Kidney (tissue), 14 donors: Measurements from ENCODE around the gene GPC6. TPM values are rescaled to one million over a fixed set of nuclear protein-coding genes. Genes with fewer than 3 reads are reported as not detected.

Experiments used
- DNase-seq, 5 donors: peaks; one replicate each; pipeline ENCODE4 v3.0.0-alpha.2; 2013 to 2020
- FAIRE-seq: peaks from 2 replicates; lab custom pipeline; 2012; peaks lifted over from hg19 to GRCh38; lab: Jason Lieb, UNC
- H3K27ac ChIP-seq, 2 donors: one replicate each; pipeline ENCODE4 v1.7.0; 2013; ENCODE audit warnings: low read depth in 2 of 2, low read length in 2 of 2, inconsistent platforms in 1 of 2
- H3K27me3 ChIP-seq: one replicate; pipeline ENCODE4 v1.7.1; 2013; ENCODE audit warnings: low read length, inconsistent platforms; ENCODE audit not compliant: control insufficient read depth, insufficient read depth
- H3K36me3 ChIP-seq, 3 donors: one replicate each; pipeline versions ENCODE4 v1.7.0 to v1.7.1; 2013; ENCODE audit warnings: low read length in 3 of 3, control low read depth in 1 of 3, inconsistent platforms in 1 of 3; ENCODE audit not compliant: insufficient read depth in 3 of 3, control insufficient read depth in 2 of 3
- H3K4me1 ChIP-seq, 3 donors: one replicate each; pipeline versions ENCODE4 v1.7.0 to v1.7.1; 2013; ENCODE audit warnings: low read length in 3 of 3, inconsistent platforms in 1 of 3, low read depth in 1 of 3; ENCODE audit not compliant: control insufficient read depth in 2 of 3, insufficient read depth in 2 of 3
- H3K4me3 ChIP-seq, 3 donors: one replicate each; pipeline versions ENCODE4 v1.7.0 to v1.8.1; 2013; ENCODE audit warnings: low read length in 3 of 3, control low read depth in 1 of 3, inconsistent platforms in 1 of 3
- H3K9ac ChIP-seq, 3 donors: one replicate each; pipeline versions ENCODE4 v1.7.0 to v1.7.1; 2013; ENCODE audit warnings: low read length in 3 of 3, control low read depth in 1 of 3, inconsistent platforms in 1 of 3
- H3K9me3 ChIP-seq, 3 donors: one replicate each; pipeline versions ENCODE4 v1.7.0 to v1.7.1; 2013; ENCODE audit warnings: low read length in 3 of 3, control low read depth in 1 of 3, inconsistent platforms in 1 of 3; ENCODE audit not compliant: control insufficient read depth in 2 of 3, insufficient read depth in 1 of 3
- CTCF ChIP-seq: IDR thresholded peaks from 3 replicates; pipeline ENCODE4 v1.5.1; 2012; ENCODE audit warnings: mild to moderate bottlenecking, moderate library complexity, borderline replicate concordance; ENCODE audit not compliant: insufficient read depth; ENCODE audit errors: extremely low read depth
- intact Hi-C: fragments of 100-400 bp; cut with DNase I; formaldehyde crosslinking; loops from one replicate; pipeline ENCODE4 v1.11.1; 2022
- polyA plus RNA-seq: library from polyadenylated mRNA; stranded (reverse); fragments of 350-450 nt; fragmentation: Illumina TruSeq; extraction: RNeasy Lipid Tissue Mini Kit (QIAGEN cat#74804); gene quantifications from one replicate; pipeline ENCODE4 v1.2.3, GENCODE V29; 2014; ENCODE audit warnings: low read depth, low replicate concordance; ENCODE audit not compliant: insufficient read depth
- total RNA-seq: library from RNA; stranded (reverse); fragmentation: NEBNext Ultra II Directional; extraction: Animal tissue kit (Norgen Biotek cat#: 25700); gene quantifications from one replicate; pipeline ENCODE4 v1.2.1, GENCODE V29; 2021
- donor health status: control.
- donor health status: control.
- donor health status: control.
- donor health status: control.
- donor health status: control.
- donor health status: DM: yes; HTN: yes; CAD: no.
- donor health status: Normal renal cell carcinoma (clear cell type).

Gene GPC6
- total and polyA plus RNA-seq, 2 donors from 2014 or later, result 6.2 to 15.5 TPM

GRCh38 chr13:93786846-93787489 is 560.4 kb downstream of the GPC6 start:
- intact Hi-C loops, result no loop called here
- Histone ChIP-seq H3K27ac (no peak overlapping the region), H3K4me1 (no peaks in the 10 kb centered on the region), H3K36me3 (no peaks in the 10 kb centered on the region), H3K27me3 (no peaks in the 10 kb centered on the region), H3K9me3 (no peaks in the 10 kb centered on the region), H3K4me3 (no peak overlapping the region), H3K9ac (no peak overlapping the region)
- TF ChIP-seq CTCF, result no peak
- no peak for FAIRE-seq
- DNase-seq, result no peak

- H3K27me3 ChIP-seq, result no peaks in the 10 kb centered on the region
- intact Hi-C loops, result no loop called here
- no peak for TF ChIP-seq CTCF
- no peaks in the 10 kb centered on the region for H3K9me3 ChIP-seq
- H3K4me3 ChIP-seq, result no peak overlapping the region
- FAIRE-seq, result no peak
- H3K4me1 ChIP-seq, result no peaks in the 10 kb centered on the region
- DNase-seq, result no peak
- no peak overlapping the region for H3K27ac ChIP-seq
- no peak overlapping the region for H3K9ac ChIP-seq
- H3K36me3 ChIP-seq, result no peaks in the 10 kb centered on the region
Observed at GRCh38 chr13:93788456-93788855, 561.8 kb downstream of the GPC6 start.

- FAIRE-seq (no peak), DNase-seq (no peak)
- H3K27me3 ChIP-seq, result no peaks in the 10 kb centered on the region
- intact Hi-C loops, result no loop called here
- no peak overlapping the region for H3K9ac ChIP-seq
- no peak overlapping the region for H3K27ac ChIP-seq
- H3K36me3 ChIP-seq, result no peaks in the 10 kb centered on the region
- no peaks in the 10 kb centered on the region for H3K4me1 ChIP-seq
- H3K4me3 ChIP-seq, result no peak overlapping the region
- no peaks in the 10 kb centered on the region for H3K9me3 ChIP-seq
- TF ChIP-seq CTCF, result no peak
Observed at GRCh38 chr13:93789058-93789457, 562.5 kb downstream of the GPC6 start.
